Stimulated activated CD4-positive, alpha-beta T cell treated with anti-CD3 and anti-CD28 coated beads, Interleukin-12 subunit alpha, Interleukin-12 subunit beta, amount 100 ng/mL, for 24 hours (primary cell): ENCODE measurements around the gene GP1BB.
"Not testable (repeated sequence)": the region's sequence is repeated elsewhere in the genome, so short reads cannot be mapped to it uniquely, and the experiment has no call there.

Source experiments
- DNase-seq, 2 experiments: peaks; one replicate each; pipeline ENCODE4 v3.0.0-alpha.2; 2020; ENCODE audit warnings: low read depth in 2 of 2

GP1BB gene

DNA sequence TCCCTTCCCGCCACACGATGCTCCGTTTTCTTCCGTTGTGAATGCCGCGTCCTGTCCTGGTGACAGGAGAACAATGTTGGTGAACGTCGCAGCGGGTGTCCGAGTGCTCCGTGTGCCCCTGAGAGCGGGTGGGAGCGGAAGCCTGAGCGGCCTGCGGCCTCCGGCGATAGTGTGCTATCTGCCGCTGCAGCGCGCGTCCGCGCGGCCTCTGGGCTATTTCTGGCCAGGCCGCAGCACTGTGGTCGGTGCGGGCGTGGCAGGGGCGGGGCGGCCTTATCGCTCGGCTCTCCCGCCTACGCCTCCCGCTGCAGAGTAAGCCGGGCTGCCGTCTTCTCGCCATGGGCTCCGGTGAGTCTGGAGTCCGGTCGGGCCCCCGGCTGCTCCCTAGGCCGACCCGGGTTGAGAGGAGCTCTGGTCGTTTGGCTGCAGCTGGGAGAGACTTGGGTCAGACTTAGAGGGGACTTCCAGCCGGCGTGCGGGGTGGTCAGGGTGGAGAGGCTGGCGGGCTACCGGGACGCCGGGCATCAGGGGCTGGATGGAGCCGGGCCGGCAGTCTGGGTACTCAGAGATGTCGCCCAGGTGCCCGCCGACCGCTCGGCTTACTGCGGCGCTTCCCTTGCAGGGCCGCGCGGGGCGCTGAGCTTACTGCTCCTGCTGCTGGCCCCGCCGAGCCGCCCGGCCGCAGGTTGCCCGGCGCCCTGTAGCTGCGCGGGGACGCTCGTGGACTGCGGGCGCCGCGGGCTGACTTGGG, at the start of gene GP1BB:
GP1BB (plus strand) TSS at position 308 of the 751 bp plus-strand sequence; CDS start at position 339, 31 bp downstream.
- peak in 1 of 2 experiments; percentile 30 for DNase-seq

DNA sequence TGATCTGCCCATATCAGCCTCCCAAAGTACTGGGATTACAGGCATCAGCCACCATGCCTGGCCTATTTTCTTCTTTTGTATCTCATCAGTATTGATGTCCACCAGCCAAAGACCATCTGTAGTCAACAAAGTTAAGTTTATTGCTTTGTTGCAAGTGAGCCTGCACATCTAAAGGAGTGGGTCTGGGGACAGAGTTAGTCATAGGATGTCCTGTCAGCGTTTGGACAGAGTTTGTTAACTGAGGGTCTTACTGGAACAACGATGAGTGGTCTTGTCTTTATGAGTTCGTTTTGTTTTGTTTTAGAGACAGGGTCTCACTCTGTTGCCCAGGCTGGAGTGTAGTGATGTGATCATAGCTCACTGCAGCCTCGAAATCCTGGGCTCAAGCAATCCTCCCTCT, 49.7 kb upstream of the GP1BB start:
- no peak for DNase-seq

DNA sequence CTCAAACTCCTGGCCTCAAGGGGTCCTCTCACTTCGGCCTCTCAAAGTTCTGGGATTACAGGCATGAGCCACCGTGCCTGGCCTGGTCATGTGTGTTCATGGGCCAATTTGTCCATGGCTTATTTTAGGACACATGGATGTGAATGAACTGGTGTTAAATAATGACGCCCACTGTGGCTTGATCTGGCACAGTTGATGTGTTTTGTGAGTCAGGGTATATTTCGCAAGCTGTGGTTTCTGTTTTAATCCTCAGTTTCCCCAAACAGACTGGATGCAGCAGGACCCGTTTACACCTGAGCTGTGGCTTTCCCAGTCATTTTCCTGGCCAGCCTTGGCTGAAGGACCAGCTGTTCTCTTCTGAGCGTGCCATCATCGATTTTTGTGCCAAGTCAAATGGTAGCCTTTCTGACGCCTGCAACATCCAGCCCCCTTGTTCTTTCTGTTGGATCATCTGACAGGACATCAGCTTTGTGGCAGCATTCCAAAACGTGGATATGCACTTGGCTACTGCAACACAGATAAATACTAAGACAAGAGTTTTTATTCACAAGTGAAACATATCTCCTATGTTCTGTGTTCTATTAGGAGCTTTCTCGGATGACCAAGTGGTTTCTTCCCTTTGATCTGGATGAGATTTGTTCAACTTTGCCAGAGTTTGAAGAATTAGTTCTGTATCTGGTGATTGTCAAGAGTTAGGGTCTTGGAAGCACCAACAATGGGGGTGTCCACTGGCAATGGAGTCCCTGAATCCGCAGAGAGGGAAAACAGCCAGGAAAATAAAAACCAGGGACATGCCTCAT, 49.0 kb upstream of the GP1BB start:
- no peak for DNase-seq

DNA sequence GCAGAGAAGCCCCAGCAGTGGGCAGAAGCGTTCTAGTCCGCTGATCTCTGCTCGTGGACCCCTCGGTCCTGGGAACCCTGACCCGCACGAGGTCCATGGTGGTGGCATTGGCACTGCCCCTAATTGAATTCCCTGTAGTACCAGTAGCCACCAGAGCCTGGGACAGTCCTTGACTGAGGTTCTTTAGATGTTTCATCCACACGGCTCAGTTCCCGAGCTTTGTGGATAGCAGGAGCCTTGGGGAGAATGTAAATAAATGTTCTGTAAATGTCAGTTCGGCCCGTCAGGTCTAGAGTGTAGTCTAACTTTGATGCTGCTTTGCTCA, 48.4 kb upstream of the GP1BB start:
- no peak for DNase-seq

DNA sequence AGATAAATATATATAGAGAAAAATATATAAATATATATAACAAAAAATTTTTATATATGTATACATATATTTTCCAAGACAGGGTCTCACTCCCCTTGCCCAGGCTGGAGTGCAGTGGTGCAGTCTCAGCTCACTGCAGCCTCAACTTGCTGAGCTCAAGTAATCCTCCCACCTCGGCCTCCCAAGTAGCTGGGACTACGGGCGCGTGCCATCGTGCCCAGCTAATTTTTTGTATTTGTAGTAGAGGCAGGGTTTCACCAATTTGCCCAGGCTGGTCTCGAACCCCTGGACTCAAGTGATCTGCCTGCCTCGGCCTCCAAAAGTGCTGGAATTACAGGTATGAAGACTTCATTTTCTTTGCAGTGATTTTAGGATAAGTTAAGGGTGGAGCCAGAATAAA, 47.9 kb upstream of the GP1BB start:
- no peak for DNase-seq

DNA sequence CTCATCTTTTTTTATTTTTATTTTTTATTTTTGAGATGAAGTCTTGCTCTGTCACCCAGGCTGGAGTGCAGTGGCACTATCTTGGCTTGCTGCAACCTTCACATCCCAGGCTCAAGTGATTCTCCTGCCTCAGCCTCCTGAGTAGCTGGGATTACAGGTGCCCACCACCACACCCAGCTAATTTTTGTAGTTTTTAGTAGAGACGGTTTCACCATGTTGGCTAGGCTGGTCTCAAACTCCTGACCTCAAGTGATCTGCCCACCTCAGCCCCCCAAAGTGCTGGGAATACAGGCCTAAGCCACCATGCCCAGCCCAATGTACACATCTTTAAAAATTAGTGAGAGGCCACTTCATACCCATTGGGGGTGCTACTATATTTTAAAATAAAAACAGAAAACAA, 46.9 kb upstream of the GP1BB start:
- not testable (repeated sequence) for DNase-seq

DNA sequence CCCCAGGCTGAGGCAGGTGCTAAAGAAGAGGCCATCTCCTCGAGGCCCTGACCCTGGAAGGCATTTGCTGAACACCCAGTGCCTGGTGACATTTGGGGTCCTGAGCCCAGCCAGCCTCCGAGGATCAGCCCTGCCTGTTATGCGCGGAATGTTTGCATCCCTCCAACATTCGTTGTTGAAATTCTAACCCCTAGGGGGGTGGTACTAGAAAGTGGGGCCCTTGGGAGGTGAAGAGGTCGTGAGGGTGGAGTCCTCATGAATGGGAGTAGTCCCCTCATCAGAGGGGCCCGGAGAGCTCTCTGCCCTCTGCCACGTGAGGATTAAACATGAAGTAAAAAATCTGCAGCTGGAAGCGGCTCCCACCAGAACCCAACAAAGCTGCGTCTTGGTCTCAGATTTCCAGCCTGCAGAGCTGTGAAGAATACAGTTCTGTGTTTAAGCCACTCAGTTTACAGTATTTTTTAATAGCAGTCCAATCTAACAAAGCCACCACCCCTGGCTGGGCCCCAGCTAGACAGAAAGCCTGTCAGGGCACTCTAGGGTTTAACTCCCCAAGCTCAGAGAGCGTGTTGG, 44.3 kb upstream of the GP1BB start:
- DNase-seq = no peak

DNA sequence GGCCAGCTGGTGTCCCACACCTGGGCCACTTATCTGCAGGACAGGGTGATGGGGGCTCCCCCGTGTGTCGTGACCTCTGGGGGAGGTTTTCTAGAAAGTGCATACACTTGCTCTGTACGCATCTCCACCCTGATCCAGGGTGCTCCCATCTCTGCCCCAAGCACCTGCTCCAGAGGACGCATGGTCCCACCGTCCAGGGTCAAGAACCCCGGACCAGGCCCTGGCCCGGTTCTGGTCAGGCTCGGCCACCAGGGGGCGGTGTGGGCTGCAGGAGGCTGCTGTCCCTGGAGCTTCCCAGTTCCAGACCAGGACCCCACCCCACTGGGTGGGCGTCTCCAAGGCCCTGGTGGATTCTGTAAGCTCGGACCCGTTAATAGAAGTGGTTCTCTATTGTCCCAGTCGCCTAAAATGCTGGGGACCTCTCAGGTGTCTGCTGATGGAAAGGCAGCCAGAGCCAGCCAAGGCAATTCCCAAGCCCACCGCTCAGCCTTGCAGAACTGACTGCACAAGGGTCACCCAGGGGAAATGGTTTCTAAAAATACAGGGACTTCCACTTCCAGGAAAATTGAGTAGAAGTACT, 43.7 kb upstream of the GP1BB start:
- DNase-seq = peak in 1 of 2 experiments; percentile 41

DNA sequence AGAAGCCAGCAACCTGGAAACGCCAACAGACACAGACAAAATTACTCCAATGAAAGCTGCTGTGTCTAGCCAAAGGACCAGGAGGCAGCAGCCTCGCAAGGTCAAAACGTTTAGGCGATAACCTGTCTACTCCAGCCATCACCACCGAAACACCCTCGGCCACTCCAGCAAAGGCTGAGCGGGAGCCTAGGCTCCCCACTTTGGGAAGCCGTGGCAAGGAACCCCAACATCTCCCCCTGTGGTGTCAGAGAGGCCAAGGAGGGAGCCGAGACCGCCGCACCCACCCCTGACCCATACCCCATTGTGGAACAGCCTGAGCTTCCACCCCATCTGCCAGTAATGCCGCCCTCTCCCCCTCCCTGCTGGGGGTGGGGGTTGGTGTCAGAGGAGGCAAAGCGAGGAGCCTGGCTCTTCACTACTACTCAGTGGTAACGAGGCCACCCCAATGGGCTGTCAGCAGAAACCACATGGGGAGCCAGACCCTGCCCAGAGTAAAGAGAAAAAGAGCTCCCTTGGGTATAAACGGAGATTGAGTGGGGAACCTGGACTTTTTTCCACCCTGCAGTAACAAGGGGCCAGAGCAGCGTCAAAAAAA, 43.0 kb upstream of the GP1BB start:
- DNase-seq = no peak

DNA sequence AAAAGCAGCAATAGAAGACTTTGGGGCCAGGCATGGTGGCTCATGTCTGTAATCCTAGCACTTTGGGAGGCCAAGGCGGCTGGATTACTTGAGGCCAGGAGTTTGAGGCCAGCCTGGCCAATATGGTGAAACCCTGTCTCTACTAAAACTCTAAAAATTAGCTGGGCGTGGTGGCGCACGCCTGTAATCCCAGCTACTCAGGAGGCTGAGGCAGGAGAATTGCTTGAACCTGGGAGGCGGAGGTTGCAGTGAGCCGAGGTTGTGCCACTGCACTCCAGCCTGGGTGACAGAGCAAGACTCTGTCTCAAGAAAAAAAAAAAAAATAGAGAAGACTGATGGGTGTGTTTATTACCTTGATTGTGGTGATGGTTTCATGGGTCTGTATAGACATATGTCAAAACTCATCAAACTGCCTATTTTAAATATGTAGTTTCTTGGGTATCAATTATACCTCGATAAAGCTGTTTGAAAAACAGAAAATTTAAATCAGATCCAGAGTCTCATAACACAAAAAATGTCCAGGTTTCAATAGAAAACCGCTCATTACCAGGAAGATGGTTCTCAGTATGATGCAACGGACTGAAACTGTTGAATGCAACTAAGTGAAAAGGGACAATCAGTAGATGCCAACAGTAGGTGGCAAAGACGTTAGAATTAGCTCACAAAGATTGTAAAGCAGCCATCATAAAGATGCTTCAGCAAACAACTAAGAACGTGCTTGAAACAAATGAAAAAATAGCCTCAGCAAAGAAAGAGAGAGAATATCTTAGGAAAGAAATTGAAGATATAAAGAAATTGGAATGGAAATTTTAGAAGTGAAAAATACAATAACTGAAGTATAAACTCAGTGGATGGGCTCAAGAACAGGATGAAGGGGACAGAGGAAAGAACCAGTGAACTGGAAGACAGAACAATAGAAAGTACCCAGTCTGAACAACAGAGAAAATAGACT, 42.2 kb upstream of the GP1BB start:
- DNase-seq = no peak

DNA sequence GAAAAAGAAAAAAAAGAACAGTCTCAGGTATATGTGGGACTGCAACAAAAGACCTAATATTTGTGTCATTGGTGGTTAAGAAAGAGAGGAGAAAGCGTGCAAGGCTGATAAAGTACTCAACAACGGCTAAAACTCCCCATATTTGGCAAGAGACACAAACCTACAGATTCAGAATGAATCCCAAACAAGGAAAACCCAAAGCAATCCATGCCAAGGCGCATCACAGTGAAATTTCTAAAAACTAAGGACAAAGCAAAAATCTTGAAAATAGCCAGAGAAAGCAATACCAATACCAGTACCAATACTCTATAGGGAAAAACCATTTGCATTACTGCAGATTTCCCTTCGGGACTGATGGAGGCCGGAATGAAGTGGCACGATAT, 41.5 kb upstream of the GP1BB start:
- DNase-seq = no peak

DNA sequence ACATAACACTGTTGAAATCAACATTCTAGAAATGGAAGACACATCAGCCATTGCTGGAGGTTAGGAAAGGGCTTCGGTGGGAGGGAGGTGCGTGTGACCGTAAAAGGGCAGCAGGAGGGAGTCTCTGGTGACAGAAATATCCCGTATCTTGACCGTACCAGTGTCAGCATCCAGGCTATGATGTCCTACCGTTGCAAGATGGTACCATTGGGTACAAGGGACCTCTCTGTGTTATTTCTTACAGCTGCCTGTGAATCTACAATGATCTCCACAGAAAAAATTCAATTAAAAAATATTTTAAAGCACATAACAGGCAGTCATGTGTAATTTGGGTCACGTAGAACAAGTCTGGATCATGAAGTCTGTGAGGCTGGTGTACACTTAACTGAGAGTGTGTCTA, 36.4 kb upstream of the GP1BB start:
- DNase-seq = no peak

DNA sequence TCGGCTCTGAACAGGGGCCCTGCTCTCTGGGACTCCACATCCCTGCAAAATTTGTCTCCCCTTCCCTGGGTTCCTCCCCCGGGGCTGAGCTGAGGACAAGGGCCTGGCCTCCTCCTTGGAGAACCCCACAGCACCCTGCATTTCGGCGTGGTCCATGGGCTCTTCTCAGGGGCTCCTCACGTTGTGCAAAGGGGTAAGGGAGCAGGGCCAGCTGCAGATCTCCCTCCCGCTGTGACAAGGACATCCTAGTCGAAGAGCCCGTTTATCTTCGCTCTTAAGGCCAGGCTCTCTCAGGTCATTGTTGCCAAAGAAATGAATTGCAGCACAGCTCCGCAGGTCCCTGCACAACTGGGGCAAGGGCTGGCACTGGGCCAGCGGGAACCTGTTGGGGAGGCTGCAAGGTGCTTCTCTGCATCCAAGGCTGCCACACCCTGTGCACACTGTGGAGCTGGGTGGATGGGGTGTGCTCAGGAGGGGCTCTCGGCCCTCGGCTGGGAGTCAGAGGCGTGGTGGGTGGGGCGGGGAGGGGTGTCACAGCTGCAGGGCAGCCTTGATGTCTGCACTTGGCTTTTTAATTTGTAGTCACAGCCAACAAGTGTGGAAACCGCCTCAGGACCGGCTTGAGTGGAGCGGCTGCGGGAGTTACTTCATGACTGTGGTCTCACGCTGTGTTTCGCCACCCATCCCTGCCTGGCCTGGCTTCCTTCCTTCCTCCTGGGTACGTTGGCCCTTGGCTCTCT, 35.6 kb upstream of the GP1BB start:
- DNase-seq = no peak

DNA sequence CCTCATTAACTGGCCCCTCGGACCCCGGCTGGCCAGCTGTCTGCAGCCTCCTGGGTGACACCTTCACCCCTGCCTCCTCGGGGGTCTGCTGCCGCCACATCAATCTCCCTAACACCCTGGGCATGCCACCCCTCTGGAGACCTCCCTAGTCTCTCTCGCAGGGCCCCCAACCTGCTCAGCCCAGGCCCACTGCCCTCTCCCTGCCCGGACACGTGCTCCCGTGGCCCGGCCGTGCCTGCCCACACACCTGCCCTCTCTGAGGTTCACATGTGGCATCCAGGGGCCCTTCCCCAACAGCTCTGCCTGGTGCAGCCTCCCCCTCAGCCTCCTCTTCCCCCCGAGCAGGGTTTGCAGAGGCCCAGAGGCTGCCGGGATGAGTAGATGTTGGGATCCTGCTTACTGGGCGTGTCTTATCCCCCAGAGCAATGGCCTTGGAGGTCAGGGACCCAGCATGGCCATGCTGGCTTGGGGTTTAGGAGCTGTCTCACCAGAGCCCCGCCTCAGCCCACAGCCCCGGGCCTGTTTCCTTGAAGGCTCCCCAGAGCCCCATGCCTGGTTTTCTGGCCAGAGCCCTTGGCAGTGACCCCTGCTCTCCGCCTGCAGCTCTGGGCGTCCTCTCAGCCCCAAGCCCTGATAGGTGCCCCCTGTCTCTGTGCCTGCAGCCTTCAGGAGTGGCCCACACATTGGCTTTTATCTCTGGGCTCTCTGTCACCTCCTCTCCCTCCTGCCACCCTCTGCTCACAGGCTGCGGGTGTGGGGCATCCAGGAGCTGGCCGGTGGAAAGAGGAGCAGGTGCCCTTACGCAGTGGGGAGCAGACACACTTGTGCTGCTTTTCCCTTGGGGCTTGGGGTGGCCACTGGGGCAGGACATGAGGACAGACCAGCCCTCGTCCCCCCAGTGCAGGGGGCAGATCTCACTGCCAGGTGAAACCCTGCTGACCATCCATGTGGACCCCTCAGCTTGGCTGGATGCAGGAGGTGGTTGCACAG, 34.7 kb upstream of the GP1BB start:
- no peak for DNase-seq

DNA sequence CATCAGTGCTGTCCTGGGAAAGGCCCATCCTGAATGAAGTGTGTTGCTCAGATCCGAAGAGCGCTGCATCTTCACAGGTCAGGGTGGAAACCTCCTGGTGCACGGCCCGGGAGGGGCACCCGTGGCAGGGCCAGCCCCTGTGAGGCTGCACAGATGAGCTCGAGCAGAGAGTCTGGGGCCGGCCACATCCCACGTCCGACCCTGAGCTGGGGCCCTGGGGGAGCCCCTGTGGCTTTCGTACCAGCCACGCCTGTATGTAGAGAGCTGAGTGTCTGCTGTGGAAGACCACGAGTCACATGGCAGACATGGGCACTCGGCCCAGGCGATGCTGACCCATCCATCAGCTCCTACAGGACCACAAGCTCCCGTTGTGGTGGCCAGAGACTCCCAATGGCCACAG, 33.9 kb upstream of the GP1BB start:
- DNase-seq = no peak

DNA sequence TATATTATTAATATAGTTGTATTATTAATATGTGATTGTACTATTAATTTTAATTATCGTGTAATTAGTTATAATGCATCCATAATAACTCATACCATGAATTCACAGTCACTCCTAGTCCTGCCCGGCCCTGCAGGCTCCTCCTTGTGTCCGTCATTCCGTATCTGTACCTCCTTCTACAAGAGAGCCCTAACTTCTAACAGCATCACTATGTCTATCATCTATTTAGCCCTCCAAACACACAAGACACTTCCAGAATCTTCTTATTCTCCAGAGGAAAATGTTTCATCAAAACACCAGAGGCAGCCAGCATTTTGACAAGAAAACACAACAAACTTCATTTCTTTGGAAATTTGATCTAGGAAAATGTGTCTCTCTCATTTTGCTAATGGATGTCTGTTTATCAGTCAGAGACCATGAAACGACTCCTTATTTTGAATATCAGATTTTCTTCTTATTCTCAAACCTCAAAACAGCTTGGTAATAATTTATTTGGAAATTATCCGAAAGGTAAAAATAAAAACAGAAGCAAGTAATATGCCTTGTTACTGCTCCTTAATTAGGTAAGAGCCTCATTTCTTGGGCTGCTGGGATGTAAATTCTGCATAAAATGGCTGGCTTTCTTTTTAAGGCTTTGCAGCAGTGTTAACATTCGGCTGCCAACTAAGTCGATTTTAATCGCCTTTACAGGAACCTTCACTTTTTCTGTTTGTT, 32.2 kb upstream of the GP1BB start:
- no peak for DNase-seq

DNA sequence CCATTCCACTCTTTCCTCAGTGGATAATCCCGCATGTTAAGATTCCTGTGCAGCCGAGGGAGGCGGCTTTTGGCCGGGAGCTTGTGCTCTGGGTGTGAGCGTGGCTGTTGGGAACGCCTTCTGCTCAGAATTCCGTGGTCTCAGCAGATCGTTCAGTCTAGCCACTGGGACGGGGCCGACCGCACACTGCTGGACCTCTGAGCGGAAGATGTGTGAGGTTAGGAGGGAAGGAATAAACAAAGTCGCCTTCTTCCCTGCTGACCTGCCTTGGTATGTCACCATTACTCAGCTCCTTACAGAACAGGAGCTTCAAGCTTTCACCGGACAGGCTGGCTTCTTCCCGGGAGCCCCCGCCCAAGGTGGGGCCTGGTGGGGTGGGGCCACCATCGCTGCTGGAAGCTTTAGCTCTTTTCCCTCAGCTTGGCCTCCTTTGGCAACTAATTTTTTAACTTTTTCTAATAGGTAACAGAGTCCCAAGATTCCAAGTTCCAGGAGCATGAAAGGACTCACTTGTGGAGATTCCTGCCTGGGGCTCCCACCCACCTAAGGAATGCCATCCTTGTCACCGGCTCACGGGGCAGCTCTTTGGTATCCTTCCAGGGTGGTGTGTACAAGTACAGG, 31.5 kb upstream of the GP1BB start:
- no peak for DNase-seq

DNA sequence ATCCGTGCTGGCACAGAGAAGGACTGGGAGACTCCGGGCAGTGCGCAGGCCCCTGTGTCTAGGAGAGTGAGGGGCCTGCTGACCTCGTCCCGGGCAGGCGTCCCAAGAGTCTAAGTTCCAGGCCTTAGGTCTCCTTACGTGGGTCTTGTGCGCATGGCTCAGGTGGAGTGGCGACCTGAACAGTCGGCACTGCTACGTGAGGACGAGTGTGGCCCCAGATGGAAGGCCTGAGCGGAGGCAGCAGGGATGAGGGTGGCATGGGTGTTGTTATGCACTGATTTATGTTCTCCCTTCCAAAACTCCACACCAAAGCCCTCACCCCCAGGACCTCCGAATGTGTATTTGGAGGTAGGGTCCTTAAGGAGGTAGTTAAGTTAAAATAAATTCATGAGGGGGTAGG, 29.8 kb upstream of the GP1BB start:
- no peak for DNase-seq
